Measurements from ENCODE around the gene KCNQ1. TPM values are rescaled to one million over a fixed set of nuclear protein-coding genes. Genes with fewer than 3 reads are reported as not detected.

KCNQ1 gene
- polyA plus RNA-seq, 1 of the 3 experiments (the other 2 are of a cell fraction): 0.05 TPM

- H2AFZ ChIP-seq (ENCODE audit: low read depth): no peak overlapping the region
- H3K9me2 ChIP-seq: no peaks in the 10 kb centered on the region
- H3K4me2 ChIP-seq: no peak overlapping the region
- 58% methylated on average over 8 of the region's 23 CpGs for WGBS (ENCODE audit: low lambda C conversion rate)
- DNase-seq: no peak
- H3K4me1 ChIP-seq (ENCODE audit: control insufficient read depth in 1 of 2, insufficient read depth in 2 of 2, low read depth in 1 of 2, low read length in 1 of 2): peaks cover 0 to 10% of the 10 kb centered on the region in 2 experiments; a peak in 1 of 4 replicates
- H3F3A ChIP-seq (replicated peaks; ENCODE audit: insufficient read depth): no peaks in the 10 kb centered on the region
- no peaks in the 10 kb centered on the region for H3K27me3 ChIP-seq (ENCODE audit: insufficient read depth)
- no peaks in the 10 kb centered on the region for H3K36me3 ChIP-seq (replicated peaks in 1 of 2; ENCODE audit: control insufficient read depth in 1 of 2, insufficient read depth in 2 of 2, low read length in 1 of 2)
- no peak overlapping the region for H3K9ac ChIP-seq
- ChIA-PET CTCF (interaction anchor here (1.2 to 4.9 kb wide), 3 partner anchors 31 to 40 kb away, joined by 3 to 24 read pairs (median 6); no protein-coding TSS in a partner anchor), POLR2A (interaction anchor here (0.7 kb wide), 1 partner anchor 777 kb away, joined by 3 read pairs; no protein-coding TSS in a partner anchor)
- H4K20me1 ChIP-seq (ENCODE audit: insufficient read depth): no peaks in the 10 kb centered on the region
- TF ChIP-seq RCOR1 (IDR thresholded peaks at IDR 0.05; ENCODE audit: low read length): no peak
- no peak for TF ChIP-seq ZBTB33 (IDR thresholded peaks at IDR 0.05; ENCODE audit: borderline replicate concordance, low read depth)
- TF ChIP-seq FOXJ3 (CRISPR knock-in tag; IDR thresholded peaks at IDR 0.05): no peak
- TF ChIP-seq RAD21 (IDR thresholded peaks at IDR 0.05; ENCODE audit: low read length): no peak
- no peak for TF ChIP-seq NFIC (IDR thresholded peaks at IDR 0.05; ENCODE audit: borderline replicate concordance)
- no peak for TF ChIP-seq NRF1 (IDR thresholded peaks at IDR 0.05; ENCODE audit: low read depth, low read length)
- no peak for TF ChIP-seq RXRA (IDR thresholded peaks at IDR 0.05; ENCODE audit: borderline replicate concordance, low read depth)
- no peak for TF ChIP-seq JUND (IDR thresholded peaks at IDR 0.05)
- TF ChIP-seq REST (IDR thresholded peaks at IDR 0.05; ENCODE audit: low read depth, low read length): no peak
- TF ChIP-seq EZH2phosphoT487 (IDR thresholded peaks at IDR 0.05; ENCODE audit: borderline replicate concordance, low read depth): no peak
- TF ChIP-seq POLR2AphosphoS5 (IDR thresholded peaks at IDR 0.05; ENCODE audit: low read depth, low read length): no peak
- TF ChIP-seq USF1 (IDR thresholded peaks at IDR 0.05; ENCODE audit: borderline replicate concordance, low read depth): no peak
- no peak for TF ChIP-seq CTCF (IDR thresholded peaks at IDR 0.05)
- no peak for TF ChIP-seq PBX3 (IDR thresholded peaks at IDR 0.05)
- TF ChIP-seq FOXM1 (IDR thresholded peaks at IDR 0.05; ENCODE audit: low read depth): no peak
- TF ChIP-seq TCF12 (IDR thresholded peaks at IDR 0.05): no peak
- no peak for TF ChIP-seq MAX (IDR thresholded peaks at IDR 0.05; ENCODE audit: low read depth)
- no peak for TF ChIP-seq EP300 (IDR thresholded peaks at IDR 0.05; ENCODE audit: borderline replicate concordance in 1 of 2, low read depth in 1 of 2, low read length in 1 of 2)
- TF ChIP-seq FOSL2 (IDR thresholded peaks at IDR 0.05; ENCODE audit: borderline replicate concordance, low read depth): no peak
- no peak for TF ChIP-seq MEF2A (IDR thresholded peaks at IDR 0.05; ENCODE audit: borderline replicate concordance, low read depth)
- no peaks in the 10 kb centered on the region for H3K9me3 ChIP-seq
- H3K4me3 ChIP-seq (ENCODE audit: low read depth in 2 of 2, low read length in 1 of 2): no peak overlapping the region
- H3K79me2 ChIP-seq (ENCODE audit: insufficient read depth): no peaks in the 10 kb centered on the region
- no peak overlapping the region for H3K27ac ChIP-seq (ENCODE audit: low read depth in 2 of 2, low read length in 1 of 2)
Observed at GRCh38 chr11:2571598-2572281, 126.9 kb downstream of the KCNQ1 start.

Measured in SK-N-SH (cell line).